ENCODE measurements around the gene ANKRD2. TPM values are rescaled to one million over a fixed set of nuclear protein-coding genes. Genes with fewer than 3 reads are reported as not detected.
A peak's percentile ranks its signal among the peaks of the same experiment; 100 is the strongest.

ANKRD2 gene
- total RNA-seq, 1 donor from 2014 or later, result 0.08 TPM

DNA sequence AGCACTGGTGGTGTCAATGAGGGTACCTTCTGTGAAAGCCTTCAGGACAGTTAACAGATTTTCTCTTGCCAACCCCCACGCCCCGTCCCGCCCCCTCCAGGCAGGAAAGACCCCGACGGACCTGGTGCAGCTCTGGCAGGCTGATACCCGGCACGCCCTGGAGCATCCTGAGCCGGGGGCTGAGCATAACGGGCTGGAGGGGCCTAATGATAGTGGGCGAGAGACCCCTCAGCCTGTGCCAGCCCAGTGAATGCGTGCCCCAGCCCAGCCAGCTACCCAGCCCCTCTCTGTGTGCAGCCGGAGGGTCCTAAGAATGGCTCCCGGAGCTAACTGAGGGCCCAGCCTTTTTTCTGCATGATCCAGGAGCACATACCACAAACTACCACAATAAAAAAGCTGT, 10.9 kb downstream of the ANKRD2 start:
- DNase-seq (ENCODE audit: low read depth), result no peak
- Histone ChIP-seq H3K36me3 (ENCODE audit: control insufficient read depth, insufficient read depth, low read length) (no peaks in the 10 kb centered on the region), H3K27me3 (ENCODE audit: control insufficient read depth, insufficient read depth, low read length) (no peaks in the 10 kb centered on the region), H3K4me3 (ENCODE audit: low read depth, low read length) (no peak overlapping the region)
- TF ChIP-seq, protein P1, sequence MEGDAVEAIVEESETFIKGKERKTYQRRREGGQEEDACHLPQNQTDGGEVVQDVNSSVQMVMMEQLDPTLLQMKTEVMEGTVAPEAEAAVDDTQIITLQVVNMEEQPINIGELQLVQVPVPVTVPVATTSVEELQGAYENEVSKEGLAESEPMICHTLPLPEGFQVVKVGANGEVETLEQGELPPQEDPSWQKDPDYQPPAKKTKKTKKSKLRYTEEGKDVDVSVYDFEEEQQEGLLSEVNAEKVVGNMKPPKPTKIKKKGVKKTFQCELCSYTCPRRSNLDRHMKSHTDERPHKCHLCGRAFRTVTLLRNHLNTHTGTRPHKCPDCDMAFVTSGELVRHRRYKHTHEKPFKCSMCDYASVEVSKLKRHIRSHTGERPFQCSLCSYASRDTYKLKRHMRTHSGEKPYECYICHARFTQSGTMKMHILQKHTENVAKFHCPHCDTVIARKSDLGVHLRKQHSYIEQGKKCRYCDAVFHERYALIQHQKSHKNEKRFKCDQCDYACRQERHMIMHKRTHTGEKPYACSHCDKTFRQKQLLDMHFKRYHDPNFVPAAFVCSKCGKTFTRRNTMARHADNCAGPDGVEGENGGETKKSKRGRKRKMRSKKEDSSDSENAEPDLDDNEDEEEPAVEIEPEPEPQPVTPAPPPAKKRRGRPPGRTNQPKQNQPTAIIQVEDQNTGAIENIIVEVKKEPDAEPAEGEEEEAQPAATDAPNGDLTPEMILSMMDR (IDR thresholded peaks at IDR 0.05; ENCODE audit: insufficient read depth, low read length, poor library complexity, severe bottlenecking), result no peak

DNA sequence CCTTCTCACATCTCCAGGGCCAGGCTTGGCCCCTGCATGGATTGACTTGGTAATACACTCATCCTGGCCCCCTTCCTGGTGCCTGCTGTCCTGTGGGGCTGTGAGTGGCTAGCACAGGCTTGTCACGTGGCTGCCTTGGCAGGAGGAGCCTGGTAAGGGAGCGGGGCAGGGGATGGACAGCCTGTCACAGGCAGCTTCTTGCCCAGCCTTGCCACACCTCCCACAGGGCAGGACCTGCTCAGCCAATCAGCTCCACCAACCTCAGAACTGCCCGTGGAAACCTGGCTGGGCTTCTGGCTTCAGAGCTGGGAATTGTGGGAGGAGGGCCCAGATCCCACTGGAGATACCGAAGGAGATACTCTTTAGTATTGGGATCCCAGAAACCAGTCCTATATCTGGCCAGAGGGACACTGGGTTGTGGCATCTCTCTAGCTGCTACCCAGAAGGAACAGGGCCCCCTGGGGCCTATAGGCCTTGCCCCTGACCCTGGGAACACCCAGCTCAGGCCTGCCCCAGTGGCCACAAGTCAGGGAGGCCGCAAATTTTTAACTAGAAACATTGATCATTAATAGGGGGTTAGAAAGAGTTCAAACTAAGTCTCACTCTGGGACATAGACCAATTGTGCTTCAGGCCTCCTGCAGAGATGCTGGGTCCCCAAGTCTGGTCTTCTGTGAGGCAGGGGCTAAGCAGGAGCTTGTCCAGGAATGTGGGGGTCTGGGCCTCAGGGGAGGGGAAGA, 11.7 kb downstream of the ANKRD2 start, which contains the start of gene HOGA1:
Gene HOGA1 (plus strand): TSS at position 330 of the 738 bp plus-strand sequence. CDS start 315 bp downstream, at position 645.
- H3K27me3 ChIP-seq (ENCODE audit: control insufficient read depth, insufficient read depth, low read length), result no peaks in the 10 kb centered on the region
- H3K4me3 ChIP-seq (ENCODE audit: low read depth, low read length), result peak within 1 kb of the TSS; percentile 1
- no peaks in the 10 kb centered on the region for H3K36me3 ChIP-seq (ENCODE audit: control insufficient read depth, insufficient read depth, low read length)
- TF ChIP-seq, protein P1 (IDR thresholded peaks at IDR 0.05; ENCODE audit: insufficient read depth, low read length, poor library complexity, severe bottlenecking), result no peak
- peak; percentile 89 for DNase-seq (ENCODE audit: low read depth)

DNA sequence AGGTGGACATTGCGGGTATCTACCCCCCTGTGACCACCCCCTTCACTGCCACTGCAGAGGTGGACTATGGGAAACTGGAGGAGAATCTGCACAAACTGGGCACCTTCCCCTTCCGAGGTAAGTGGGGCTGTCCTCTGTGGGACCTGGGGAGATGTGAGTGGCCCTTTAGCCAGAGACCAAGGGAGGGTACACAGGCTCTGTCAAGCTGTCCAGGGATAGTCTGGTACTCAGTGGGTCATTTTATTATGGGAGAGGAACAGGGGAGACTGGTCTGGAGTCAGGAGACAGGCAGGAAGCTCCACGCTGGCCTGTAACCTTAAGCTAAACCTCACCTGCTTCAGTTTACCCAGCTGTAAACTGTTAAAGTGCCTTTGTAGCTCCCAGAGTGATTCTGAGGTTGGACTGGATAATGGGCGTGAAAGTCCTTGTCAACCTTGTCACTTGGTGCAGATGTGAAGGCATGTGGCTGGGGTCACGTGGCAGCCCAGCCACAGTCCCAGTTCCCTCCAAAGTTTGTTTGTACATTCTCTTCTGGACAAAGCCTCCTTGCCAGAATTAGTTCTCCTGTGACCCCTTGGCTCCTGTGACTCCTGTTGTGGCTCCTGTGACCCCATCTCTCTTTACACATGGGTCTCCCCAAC, 12.3 kb downstream of the ANKRD2 start:
- Histone ChIP-seq H3K36me3 (ENCODE audit: control insufficient read depth, insufficient read depth, low read length) (no peaks in the 10 kb centered on the region), H3K27me3 (ENCODE audit: control insufficient read depth, insufficient read depth, low read length) (no peaks in the 10 kb centered on the region), H3K4me3 (ENCODE audit: low read depth, low read length) (peak overlapping the region; percentile 1)
- TF ChIP-seq, protein P1 (IDR thresholded peaks at IDR 0.05; ENCODE audit: insufficient read depth, low read length, poor library complexity, severe bottlenecking), result no peak
- DNase-seq (ENCODE audit: low read depth), result no peak

DNA sequence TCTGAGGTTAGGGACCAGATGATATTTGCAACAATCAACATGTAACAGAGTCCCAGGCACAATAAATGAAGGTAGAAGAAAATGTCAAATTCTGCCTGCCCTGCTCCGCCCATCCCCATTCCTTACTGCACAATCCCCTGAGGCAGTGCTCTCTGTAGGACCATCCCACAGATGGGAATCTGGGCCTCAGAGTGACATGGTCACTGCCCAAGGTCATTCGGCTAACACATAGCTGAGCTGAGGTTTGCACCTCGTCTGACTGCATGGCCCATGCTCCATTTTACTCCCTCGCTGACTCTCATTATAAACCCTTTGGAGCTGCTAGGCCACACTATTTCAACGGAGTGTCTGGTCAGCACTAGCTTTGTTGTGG, 12.8 kb downstream of the ANKRD2 start:
- H3K4me3 ChIP-seq (ENCODE audit: low read depth, low read length), result no peak overlapping the region
- TF ChIP-seq, protein P1 (IDR thresholded peaks at IDR 0.05; ENCODE audit: insufficient read depth, low read length, poor library complexity, severe bottlenecking), result no peak
- no peaks in the 10 kb centered on the region for H3K36me3 ChIP-seq (ENCODE audit: control insufficient read depth, insufficient read depth, low read length)
- H3K27me3 ChIP-seq (ENCODE audit: control insufficient read depth, insufficient read depth, low read length), result no peaks in the 10 kb centered on the region
- no peak for DNase-seq (ENCODE audit: low read depth)

DNA sequence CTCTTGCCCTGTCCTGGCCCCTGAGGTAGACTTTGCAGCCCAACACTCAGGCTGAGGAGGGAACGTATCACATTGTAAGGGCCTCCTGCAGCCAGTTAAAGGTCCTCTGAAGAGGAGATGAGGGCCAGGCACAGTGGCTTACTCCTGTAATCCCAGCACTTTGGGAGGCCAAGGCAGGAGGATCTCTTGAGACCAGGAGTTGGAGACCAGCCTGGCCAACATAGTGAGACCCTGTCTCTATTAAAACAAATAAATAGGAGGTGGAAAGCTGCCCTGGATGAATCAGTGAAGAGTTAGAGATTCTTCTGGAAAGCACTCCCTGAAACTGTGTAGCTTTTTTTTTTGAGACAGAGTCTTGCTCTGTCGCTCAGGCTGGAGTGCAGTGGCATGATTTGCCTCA, 14.6 kb downstream of the ANKRD2 start:
- H3K36me3 ChIP-seq (ENCODE audit: control insufficient read depth, insufficient read depth, low read length), result no peaks in the 10 kb centered on the region
- H3K4me3 ChIP-seq (ENCODE audit: low read depth, low read length), result no peak overlapping the region
- no peaks in the 10 kb centered on the region for H3K27me3 ChIP-seq (ENCODE audit: control insufficient read depth, insufficient read depth, low read length)
- TF ChIP-seq, protein P1 (IDR thresholded peaks at IDR 0.05; ENCODE audit: insufficient read depth, low read length, poor library complexity, severe bottlenecking), result no peak
- DNase-seq (ENCODE audit: low read depth), result no peak

All from kidney epithelial cell (primary cell).